GM12878 (cell line): ENCODE measurements around the gene SLC19A2. TPM values are rescaled to one million over a fixed set of nuclear protein-coding genes. Genes with fewer than 3 reads are reported as not detected.

Experiments
- ATAC-seq: fragments of 200-7000 bp; cut with Tn5 transposase; 3 replicates; pipeline ENCODE4 v1.9.1; 2020; ENCODE audit warnings: mild to moderate bottlenecking, moderate library complexity
- BruUV-seq: library from RNA; stranded (reverse); fragments of 400-500 nt; replicated peaks from 2 replicates; lab custom pipeline; 2021; lab: Mats Ljungman, UMichigan
- CTCF ChIA-PET: fragments of 300-600 bp; sonication (Branson Sonifier 250); formaldehyde crosslinking; extraction: SDS; loops from one replicate; lab custom pipeline; 2021; ENCODE audit warnings: inconsistent platforms; lab: Yijun Ruan, JAX
- POLR2A ChIA-PET: fragments of 350-600 bp; formaldehyde crosslinking; extraction: SDS; loops from one replicate; lab custom pipeline; 2021; ENCODE audit warnings: inconsistent platforms; lab: Charles Lee
- RAD21 ChIA-PET: fragments of 300-600 bp; sonication (Branson Sonifier 250); formaldehyde crosslinking; loops from one replicate; lab custom pipeline; 2023; ENCODE audit warnings: antibody characterized with exemption; ENCODE audit not compliant: unreplicated experiment; lab: Charles Lee
- SMC1A ChIA-PET: fragments of 300-600 bp; sonication (Branson Sonifier 250); formaldehyde crosslinking; loops from one replicate; lab custom pipeline; 2023; ENCODE audit not compliant: unreplicated experiment, uncharacterized antibody; lab: Charles Lee
- DNase-seq: peaks from one replicate; pipeline ENCODE4 v3.0.0-alpha.2; 2011; ENCODE audit warnings: low read depth, low spot score
- FAIRE-seq: peaks from 3 replicates; lab custom pipeline; 2011; peaks lifted over from hg19 to GRCh38; lab: Jason Lieb, UNC
- H2AFZ ChIP-seq: 2 replicates; pipeline ENCODE4 v1.6.0; 2011; ENCODE audit warnings: low read depth, low read length, control low read depth; ENCODE audit not compliant: control insufficient read depth
- H3K27ac ChIP-seq: 2 replicates; pipeline ENCODE4 v1.5.1; 2011; ENCODE audit warnings: control low read depth; ENCODE audit not compliant: control insufficient read depth, insufficient read depth
- H3K27me3 ChIP-seq, 2 experiments: replicated peaks in 1 of 2; 2 replicates each; pipeline versions ENCODE4 v1.6.0 to v1.6.1; 2011; ENCODE audit warnings: low read length in 1 of 2; ENCODE audit not compliant: control insufficient read depth in 2 of 2, insufficient read depth in 2 of 2
- H3K36me3 ChIP-seq, 2 experiments: 2 replicates each; pipeline ENCODE4 v1.5.1; 2011; ENCODE audit warnings: low read length in 1 of 2; ENCODE audit not compliant: control insufficient read depth in 2 of 2, insufficient read depth in 2 of 2
- H3K4me1 ChIP-seq: 2 replicates; pipeline ENCODE4 v1.6.1; 2011; ENCODE audit warnings: mild to moderate bottlenecking, low read length, moderate library complexity, mixed read lengths; ENCODE audit not compliant: control insufficient read depth, insufficient read depth
- H3K4me2 ChIP-seq: 2 replicates; pipeline ENCODE4 v1.6.0; 2011; ENCODE audit warnings: control low read depth; ENCODE audit not compliant: control insufficient read depth, insufficient read depth
- H3K4me3 ChIP-seq: fragments of 200-600 bp; sonication (generic); 2 replicates; pipeline ENCODE4 v1.5.1; 2016
- H3K79me2 ChIP-seq: 2 replicates; pipeline ENCODE4 v1.6.0; 2011; ENCODE audit warnings: low read length; ENCODE audit not compliant: control insufficient read depth, insufficient read depth
- H3K9ac ChIP-seq: 2 replicates; pipeline ENCODE4 v1.8.0; 2011; ENCODE audit warnings: low read length, control low read depth, mixed read lengths; ENCODE audit not compliant: control insufficient read depth, insufficient read depth
- H3K9me3 ChIP-seq: replicated peaks from 3 replicates; pipeline ENCODE4 v1.5.1; 2011; ENCODE audit warnings: mild to moderate bottlenecking, low read length; ENCODE audit not compliant: control insufficient read depth, insufficient read depth
- H4K20me1 ChIP-seq: 2 replicates; pipeline ENCODE4 v1.6.0; 2011; ENCODE audit not compliant: control insufficient read depth, insufficient read depth
- CREM ChIP-seq: IDR thresholded peaks from 2 replicates; pipeline ENCODE4 v1.6.1; 2014; ENCODE audit warnings: antibody characterized with exemption, low read depth
- ESRRA ChIP-seq: IDR thresholded peaks from 2 replicates; pipeline ENCODE4 v1.6.1; 2012; ENCODE audit warnings: mild to moderate bottlenecking, low read length, improper control_type of control experiment
- FOXM1 ChIP-seq: IDR thresholded peaks from 2 replicates; pipeline ENCODE4 v1.6.1; 2012; ENCODE audit warnings: low read depth, mild to moderate bottlenecking, inconsistent platforms, low read length, moderate library complexity
- HSF1 ChIP-seq: fragments of 150-350 bp; IDR thresholded peaks from 2 replicates; pipeline ENCODE4 v1.6.1; 2014; ENCODE audit warnings: mild to moderate bottlenecking, low read depth, low read length
- NKRF ChIP-seq: fragments of 450-650 bp; conservative IDR thresholded peaks from 2 replicates; pipeline ENCODE4 v1.6.1; 2017; ENCODE audit warnings: mild to moderate bottlenecking, moderate library complexity
- POLR2A ChIP-seq: IDR thresholded peaks from 2 replicates; pipeline ENCODE4 v1.6.1; 2011; ENCODE audit warnings: low read depth, mild to moderate bottlenecking, low read length
- POLR2AphosphoS2 ChIP-seq: IDR thresholded peaks from 2 replicates; pipeline ENCODE4 v1.6.1; 2011; ENCODE audit warnings: low read depth, mild to moderate bottlenecking, low read length, improper control_type of control experiment, moderate library complexity
- POU2F2 ChIP-seq: IDR thresholded peaks from 3 replicates; pipeline ENCODE4 v1.6.1; 2011; ENCODE audit warnings: low read depth, mild to moderate bottlenecking, low read length, borderline replicate concordance
- RB1 ChIP-seq: fragments of 450-650 bp; formaldehyde crosslinking; IDR thresholded peaks from 2 replicates; pipeline ENCODE4 v1.6.1; 2017; ENCODE audit warnings: mild to moderate bottlenecking, borderline replicate concordance
- SMARCA5 ChIP-seq: fragments of 450-650 bp; IDR thresholded peaks from 2 replicates; pipeline ENCODE4 v1.6.1; 2017; ENCODE audit warnings: mild to moderate bottlenecking
- SP1 ChIP-seq: IDR thresholded peaks from one replicate; pipeline ENCODE4 v1.6.1; 2011; ENCODE audit warnings: low read depth, low read length
- TCF3 ChIP-seq: IDR thresholded peaks from 2 replicates; pipeline ENCODE4 v1.6.1; 2012; ENCODE audit warnings: low read depth, mild to moderate bottlenecking, low read length, borderline replicate concordance; ENCODE audit not compliant: insufficient read depth
- USF1 ChIP-seq: IDR thresholded peaks from 2 replicates; pipeline ENCODE4 v1.6.1; 2011; ENCODE audit warnings: borderline replicate concordance, low read depth, mild to moderate bottlenecking, moderate library complexity, mixed read lengths, low read length; ENCODE audit not compliant: insufficient read depth; ENCODE audit errors: extremely low read length
- ZNF384 ChIP-seq: IDR thresholded peaks from 2 replicates; pipeline ENCODE4 v1.6.1; 2012; ENCODE audit warnings: low read depth, mild to moderate bottlenecking, low read length, improper control_type of control experiment, borderline replicate concordance
- WGBS: methylation state at CpG from one replicate; pipeline ENCODE4 v1.1.6; 2016; ENCODE audit warnings: low lambda C conversion rate; ENCODE audit not compliant: insufficient replicate concordance, insufficient coverage; ENCODE audit errors: missing lambda C conversion rate; 5-methylcytosine and 5-hydroxymethylcytosine counted together
- in situ Hi-C: fragments of 300-500 bp; cut with MboI; formaldehyde crosslinking; loops from 9 replicates; pipeline ENCODE4 v1.14.3; 2018; ENCODE audit warnings: mixed read lengths
- intact Hi-C: fragments of 100-400 bp; cut with micrococcal nuclease; formaldehyde crosslinking; loops from one replicate; pipeline ENCODE4 v1.14.2; 2022; ENCODE audit not compliant: unreplicated experiment
- polyA plus RNA-seq, 11 experiments: library from polyadenylated mRNA; depleted of rRNA in 4 of 11; unstranded in 6 of 11; stranded (reverse) in 5 of 11; fragments of >200 nt; fragmentation: Nextera tagmentation in 4 of 11; fragmentation: Illumina TruSeq in 1 of 11; extraction: Ambion mirVana in 4 of 11; extraction: Trizol in 1 of 11; gene quantifications; 1 replicate in 1 of 11; 2 replicates in 10 of 11; pipeline versions ENCODE4 v1.2.1 to v1.2.3, GENCODE V29; 2011 to 2016; ENCODE audit warnings: inconsistent platforms in 2 of 11, missing spikeins in 2 of 11, low read depth in 1 of 11
- total RNA-seq, 4 experiments: library from RNA; depleted of rRNA in 3 of 4; stranded (reverse); fragments of >200 nt in 3 of 4; fragmentation: Illumina TruSeq in 1 of 4; extraction: Trizol in 1 of 4; gene quantifications; 2 replicates each; pipeline versions ENCODE4 v1.2.1 to v1.2.3, GENCODE V29; 2013 to 2021

SLC19A2 gene
- total and polyA plus RNA-seq, 10 of the 15 experiments (the other 5 are each of a cell fraction or from before 2014, with no cell fraction given) = 1.2 to 7.8 (median 2.5) TPM

GRCh38 chr1:169479363-169480066 lies 6.2 kb downstream of the SLC19A2 start (continued):
- TF ChIP-seq NKRF (no peak), FOXM1 (no peak), SMARCA5 (no peak), POLR2A (no peak)
- TF ChIP-seq, all 136 proteins: peak for 0

GRCh38 chr1:169478094-169478672 lies 7.6 kb downstream of the SLC19A2 start:
- no peaks in the 10 kb centered on the region for H4K20me1 ChIP-seq
- H3K27me3 ChIP-seq = no peaks in the 10 kb centered on the region
- H3K9me3 ChIP-seq = no peaks in the 10 kb centered on the region
- 0 out of 4 replicates have a peak, but pooled peaks cover 0 to 1% of the 10 kb centered on the region in 2 experiments for H3K36me3 ChIP-seq
- no peaks in the 10 kb centered on the region; the same call in 1 of the 2 replicates for H3K79me2 ChIP-seq
- in situ Hi-C loops (no loop called here), intact Hi-C loops (no loop called here)
- H3K4me1 ChIP-seq = no peaks in the 10 kb centered on the region
- H3K4me3 ChIP-seq = no peak overlapping the region
- ATAC-seq = no peak
- H2AFZ ChIP-seq = no peak overlapping the region
- no peak overlapping the region for H3K9ac ChIP-seq
- BruUV-seq = no TSS peak
- FAIRE-seq = no peak
- POLR2A ChIA-PET = no interaction called here
- CTCF ChIA-PET = interaction anchor here (0.7 kb wide), 1 partner anchor 14 kb away, joined by 3 read pairs; no protein-coding TSS in a partner anchor
- RAD21 ChIA-PET = no interaction called here
- H3K27ac ChIP-seq = no peak overlapping the region
- H3K4me2 ChIP-seq = no peak overlapping the region
- 98% methylated on average over 5 of the region's 5 CpGs for WGBS
- SMC1A ChIA-PET = no interaction called here
- no peak for DNase-seq
- TF ChIP-seq TCF3 (no peak), ESRRA (no peak), CREM (no peak), POLR2AphosphoS2 (no peak), POU2F2 (no peak), HSF1 (no peak), RB1 (no peak), SP1 (no peak), USF1 (no peak), ZNF384 (no peak), POLR2A (no peak)
